Upper lobe of left lung (tissue), 4 donors: ENCODE measurements around the gene WDSUB1.

Source experiments
- EP300 ChIP-seq, 4 donors: sonication (generic); formaldehyde crosslinking; IDR thresholded peaks; one replicate each; pipeline ENCODE4 v1.5.1; 2017; ENCODE audit warnings: antibody characterized with exemption in 4 of 4, control low read depth in 2 of 4
- POLR2A ChIP-seq, 4 donors: fragments of 450-650 bp; IDR thresholded peaks; one replicate each; pipeline ENCODE4 v1.5.1; 2016 to 2017; ENCODE audit warnings: antibody characterized with exemption in 4 of 4, mild to moderate bottlenecking in 2 of 4
- POLR2AphosphoS5 ChIP-seq, 2 donors: sonication (generic); formaldehyde crosslinking; IDR thresholded peaks; one replicate each; pipeline ENCODE4 v1.5.1; 2017; ENCODE audit warnings: antibody characterized with exemption in 2 of 2
- TF ChIP-seq, protein P1 (sequence below), 6 experiments: fragments of 450-650 bp in 4 of 6; fragments of 200-600 bp in 2 of 6; sonication (generic) in 2 of 6; IDR thresholded peaks; one replicate each; pipeline ENCODE4 v1.5.1; 2016 to 2019; ENCODE audit warnings: antibody characterized with exemption in 6 of 6

DNA sequence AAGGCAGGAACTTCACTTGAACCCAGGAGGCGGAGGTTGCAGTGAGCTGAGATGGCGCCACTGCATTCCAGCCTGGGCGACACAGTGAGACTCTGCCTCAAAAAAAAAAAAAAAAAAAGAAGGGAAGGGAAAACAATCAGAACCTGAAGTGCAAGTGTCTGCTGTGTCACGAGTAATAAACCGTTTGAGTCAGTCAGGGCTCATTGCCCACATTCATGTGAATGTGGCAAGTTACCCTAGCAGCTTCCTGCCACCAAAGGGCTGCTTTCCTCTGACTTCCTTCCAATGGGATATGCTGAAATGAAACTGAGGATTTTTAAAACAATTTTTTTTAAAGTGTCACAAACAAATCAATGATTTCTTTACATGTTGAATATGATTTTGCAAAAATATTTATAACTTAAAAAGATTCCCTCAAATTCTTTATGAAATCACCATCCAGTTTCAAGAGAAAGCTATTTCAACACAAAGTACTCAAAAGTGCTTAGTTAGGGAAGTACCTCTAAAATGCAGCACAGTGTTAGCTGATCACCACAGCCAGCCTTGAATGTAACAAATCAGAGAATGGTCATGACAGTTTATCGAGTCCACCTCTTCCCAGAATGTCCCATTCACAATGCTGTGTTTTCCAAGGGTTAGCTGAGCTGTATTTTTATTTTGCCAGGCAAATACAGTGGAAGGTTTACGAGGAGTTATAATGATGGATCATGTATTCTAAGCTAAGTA lies 36.4 kb downstream of the WDSUB1 start:
- TF ChIP-seq, protein P1, sequence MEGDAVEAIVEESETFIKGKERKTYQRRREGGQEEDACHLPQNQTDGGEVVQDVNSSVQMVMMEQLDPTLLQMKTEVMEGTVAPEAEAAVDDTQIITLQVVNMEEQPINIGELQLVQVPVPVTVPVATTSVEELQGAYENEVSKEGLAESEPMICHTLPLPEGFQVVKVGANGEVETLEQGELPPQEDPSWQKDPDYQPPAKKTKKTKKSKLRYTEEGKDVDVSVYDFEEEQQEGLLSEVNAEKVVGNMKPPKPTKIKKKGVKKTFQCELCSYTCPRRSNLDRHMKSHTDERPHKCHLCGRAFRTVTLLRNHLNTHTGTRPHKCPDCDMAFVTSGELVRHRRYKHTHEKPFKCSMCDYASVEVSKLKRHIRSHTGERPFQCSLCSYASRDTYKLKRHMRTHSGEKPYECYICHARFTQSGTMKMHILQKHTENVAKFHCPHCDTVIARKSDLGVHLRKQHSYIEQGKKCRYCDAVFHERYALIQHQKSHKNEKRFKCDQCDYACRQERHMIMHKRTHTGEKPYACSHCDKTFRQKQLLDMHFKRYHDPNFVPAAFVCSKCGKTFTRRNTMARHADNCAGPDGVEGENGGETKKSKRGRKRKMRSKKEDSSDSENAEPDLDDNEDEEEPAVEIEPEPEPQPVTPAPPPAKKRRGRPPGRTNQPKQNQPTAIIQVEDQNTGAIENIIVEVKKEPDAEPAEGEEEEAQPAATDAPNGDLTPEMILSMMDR (IDR thresholded peaks at IDR 0.05): no peak
- TF ChIP-seq POLR2AphosphoS5 (IDR thresholded peaks at IDR 0.05): peak; percentile 35 to 65
- TF ChIP-seq POLR2A (IDR thresholded peaks at IDR 0.05): peak in 1 of 4 donors; percentile 24
- TF ChIP-seq EP300 (IDR thresholded peaks at IDR 0.05): peak in 1 of 4 donors; percentile 74
